Measurements from ENCODE around the gene BCAT1.
"Not testable (repeated sequence)": the region's sequence is repeated elsewhere in the genome, so short reads cannot be mapped to it uniquely, and the experiment has no call there.

The BCAT1 gene

GRCh38 chr12:24955853-24956252, 7.0 kb upstream of the BCAT1 start:
- DNase-seq = no peak

GRCh38 chr12:24955389-24955788, 6.5 kb upstream of the BCAT1 start:
- DNase-seq = no peak

- no peak for DNase-seq
These were observed 5.4 kb upstream of the BCAT1 start for GRCh38 chr12:24954261-24954660.

- no peak for DNase-seq
These were observed 3.5 kb upstream of the BCAT1 start for GRCh38 chr12:24952389-24952788.

GRCh38 chr12:24950231-24950834, 1.4 kb upstream of the BCAT1 start:
- no peak for DNase-seq

GRCh38 chr12:24948420-24948756, 513 bp downstream of the BCAT1 start:
- DNase-seq = no peak

GRCh38 chr12:24947541-24948419, 1.1 kb downstream of the BCAT1 start:
- no peak for DNase-seq

GRCh38 chr12:24945845-24946244, 3.1 kb downstream of the BCAT1 start:
- DNase-seq = no peak

- DNase-seq = no peak
These were observed 3.9 kb downstream of the BCAT1 start for GRCh38 chr12:24945039-24945438.

- DNase-seq = no peak
These were observed 4.3 kb downstream of the BCAT1 start for GRCh38 chr12:24944601-24944975.

- DNase-seq = no peak
These were observed 4.8 kb downstream of the BCAT1 start for GRCh38 chr12:24943947-24944600.

GRCh38 chr12:24940157-24940556, 8.7 kb downstream of the BCAT1 start:
- DNase-seq = no peak

- not testable (repeated sequence) for DNase-seq
These were observed 9.3 kb downstream of the BCAT1 start for GRCh38 chr12:24939551-24939950.

GRCh38 chr12:24938341-24938740, 10.6 kb downstream of the BCAT1 start:
- no peak for DNase-seq

GRCh38 chr12:24937553-24938244, 11.2 kb downstream of the BCAT1 start:
- DNase-seq = no peak

- no peak for DNase-seq
These were observed 15.1 kb downstream of the BCAT1 start for GRCh38 chr12:24933694-24934407.

GRCh38 chr12:24931666-24932405, 17.1 kb downstream of the BCAT1 start:
- no peak for DNase-seq

- DNase-seq = no peak
These were observed 18.9 kb downstream of the BCAT1 start for GRCh38 chr12:24929953-24930352.

GRCh38 chr12:24928533-24929306, 20.2 kb downstream of the BCAT1 start:
- DNase-seq = not testable (repeated sequence)

- no peak for DNase-seq
These were observed 20.8 kb downstream of the BCAT1 start for GRCh38 chr12:24928131-24928530.

GRCh38 chr12:24926080-24926479, 22.8 kb downstream of the BCAT1 start:
- DNase-seq = not testable (repeated sequence)

Data from activated naive CD4-positive, alpha-beta T cell (primary cell).